ENCODE measurements around the gene ICAM5. TPM values are rescaled to one million over a fixed set of nuclear protein-coding genes. Genes with fewer than 3 reads are reported as not detected.
A peak's percentile ranks its signal among the peaks of the same experiment; 100 is the strongest.

The ICAM5 gene
- total and polyA plus RNA-seq, 9 of the 15 experiments (the other 6 are each of a cell fraction or from before 2014, with no cell fraction given) = 0.10 to 114 (median 13.7) TPM

- TF ChIP-seq ID3 (CRISPR knock-in tag; IDR thresholded peaks at IDR 0.05) = no peak
- TF ChIP-seq ID3 (tag; IDR thresholded peaks at IDR 0.05) = peak; percentile 33; the same call in 1 of the 2 replicates
- no peak for TF ChIP-seq LARP7 (IDR thresholded peaks at IDR 0.05)
- TF ChIP-seq TAF9B (IDR thresholded peaks at IDR 0.05; ENCODE audit: partially characterized antibody) = no peak
- TF ChIP-seq MTA3 (IDR thresholded peaks at IDR 0.05; ENCODE audit: borderline replicate concordance) = 0 out of 2 replicates have a peak, but pooled peaks have one; percentile 20
- 0 out of 2 replicates have a peak, but pooled peaks have one; percentile 20 for TF ChIP-seq MBD2 (IDR thresholded peaks at IDR 0.05; ENCODE audit: borderline replicate concordance, low read depth)
- TF ChIP-seq NKRF (IDR thresholded peaks at IDR 0.05; ENCODE audit: borderline replicate concordance) = no peak
- TF ChIP-seq TGIF2 (CRISPR knock-in tag; IDR thresholded peaks at IDR 0.05) = no peak
- no peak for TF ChIP-seq ZKSCAN8 (CRISPR knock-in tag; IDR thresholded peaks at IDR 0.05)
- TF ChIP-seq ILK (tag; IDR thresholded peaks at IDR 0.05; ENCODE audit: borderline replicate concordance, low read depth) = no peak
- 0 out of 2 replicates have a peak, but pooled peaks have one; percentile 36 for TF ChIP-seq ZNF311 (CRISPR knock-in tag; IDR thresholded peaks at IDR 0.05)
- TF ChIP-seq ZNF143 (CRISPR knock-in tag; IDR thresholded peaks at IDR 0.05) = no peak
- TF ChIP-seq ZNF444 (CRISPR knock-in tag; IDR thresholded peaks at IDR 0.05) = no peak
- no peak for TF ChIP-seq NCOR1 (IDR thresholded peaks at IDR 0.05)
- no peak for TF ChIP-seq RBBP5 (IDR thresholded peaks at IDR 0.05; ENCODE audit: borderline replicate concordance, insufficient read depth, low read length, poor library complexity, severe bottlenecking)
- TF ChIP-seq THRB (CRISPR knock-in tag; conservative IDR thresholded peaks at IDR 0.05) = no peak
- TF ChIP-seq TRIM25 (IDR thresholded peaks at IDR 0.05; ENCODE audit: borderline replicate concordance) = no peak
- TF ChIP-seq MTA1 (IDR thresholded peaks at IDR 0.05; ENCODE audit: borderline replicate concordance) = 0 out of 2 replicates have a peak, but pooled peaks have one; percentile 51
- TF ChIP-seq NR2F6 (CRISPR knock-in tag; IDR thresholded peaks at IDR 0.05) = 0 out of 2 replicates have a peak, but pooled peaks have one; percentile 49
- peak; percentile 59; the same call in 1 of the 2 replicates for TF ChIP-seq CREB3L1 (IDR thresholded peaks at IDR 0.05; ENCODE audit: borderline replicate concordance, low read depth)
These were observed 15.5 kb downstream of the ICAM5 start (continued) for GRCh38 chr19:10305139-10305806.

All from K562 (cell line).